Effector CD4-positive, alpha-beta T cell (primary cell): ENCODE measurements around the gene SLX4IP.

Experiments
- DNase-seq: peaks from one replicate; pipeline ENCODE4 v3.0.0-alpha.2; 2020

Gene SLX4IP

GRCh38 chr20:10554285-10554684 lies 119.2 kb downstream of the SLX4IP start:
- DNase-seq, result no peak

GRCh38 chr20:10555393-10555792 lies 120.3 kb downstream of the SLX4IP start:
- DNase-seq, result no peak

GRCh38 chr20:10555865-10556308 lies 120.8 kb downstream of the SLX4IP start:
- DNase-seq, result no peak

DNA sequence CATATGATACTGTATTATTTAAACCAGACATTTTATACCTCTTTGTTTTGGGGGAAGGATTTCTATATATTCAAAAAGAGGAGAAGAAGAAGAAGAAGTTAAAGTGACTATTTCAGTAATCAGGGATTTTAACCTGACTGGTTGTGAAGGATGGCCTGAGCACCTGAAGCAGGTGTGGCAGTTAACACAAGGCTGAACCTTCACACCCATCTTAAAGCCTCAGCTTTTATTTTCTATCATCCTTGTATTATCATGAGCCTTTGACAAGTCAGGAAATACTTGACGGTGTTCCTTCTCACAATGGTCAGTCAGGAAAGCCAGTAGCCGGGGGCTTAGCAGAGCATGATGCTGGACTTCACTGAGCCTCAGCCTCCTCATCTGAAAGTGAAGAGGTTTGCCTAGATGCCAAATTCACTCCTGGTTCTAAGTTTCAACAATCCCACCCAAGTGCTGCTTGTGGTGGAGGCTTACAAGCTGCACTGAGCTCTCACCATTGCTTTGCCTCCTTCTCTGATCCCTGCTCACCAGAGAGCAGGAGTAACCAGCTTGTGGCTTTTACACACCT lies 121.5 kb downstream of the SLX4IP start:
- no peak for DNase-seq

GRCh38 chr20:10557685-10558084 lies 122.6 kb downstream of the SLX4IP start:
- DNase-seq, result no peak

DNA sequence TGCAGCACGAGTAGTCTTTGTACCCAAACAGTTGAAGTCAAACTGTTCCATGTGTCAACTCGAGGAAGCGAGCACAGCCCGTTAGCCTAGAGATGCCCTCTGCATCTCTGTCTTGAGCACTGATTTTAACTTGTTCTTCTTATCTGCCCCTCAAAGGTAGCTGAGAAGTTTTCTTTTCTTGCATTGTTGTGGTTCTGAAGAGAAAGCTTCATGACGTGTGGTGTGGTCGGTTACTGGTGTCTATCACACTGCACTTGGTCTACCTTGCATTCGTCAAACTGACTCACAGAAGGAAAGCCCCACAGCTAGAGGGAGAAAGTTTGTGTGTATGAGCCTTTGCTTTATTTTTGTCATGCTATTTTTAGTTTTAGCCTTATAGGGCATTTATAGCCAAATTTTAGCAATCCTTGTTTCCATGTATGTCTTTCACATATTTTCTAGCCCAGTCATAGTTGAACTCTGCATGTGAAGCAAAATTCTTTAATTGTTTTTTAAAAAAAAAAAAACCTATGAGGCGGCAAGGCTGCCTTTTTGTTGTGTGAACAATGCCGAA lies 123.6 kb downstream of the SLX4IP start:
- DNase-seq, result no peak

DNA sequence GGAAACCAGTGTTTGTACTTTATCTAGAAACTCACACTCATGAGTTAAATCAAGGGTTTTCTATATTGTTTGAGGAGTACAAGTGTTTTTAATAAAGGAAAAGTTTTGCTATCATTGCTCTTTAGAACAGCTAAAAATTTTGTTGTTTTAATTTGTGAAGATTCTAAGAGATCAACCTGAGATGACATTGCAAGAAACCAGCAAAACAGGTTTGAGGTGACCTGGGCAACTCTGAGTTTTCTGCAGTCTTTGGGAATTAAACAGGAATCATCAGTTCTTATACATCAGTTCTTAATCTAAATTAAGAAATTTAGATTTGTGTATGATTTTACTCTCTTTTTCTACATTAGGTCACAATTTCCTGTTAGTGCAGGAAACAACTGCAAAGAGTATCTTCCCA lies 124.2 kb downstream of the SLX4IP start:
- no peak for DNase-seq

DNA sequence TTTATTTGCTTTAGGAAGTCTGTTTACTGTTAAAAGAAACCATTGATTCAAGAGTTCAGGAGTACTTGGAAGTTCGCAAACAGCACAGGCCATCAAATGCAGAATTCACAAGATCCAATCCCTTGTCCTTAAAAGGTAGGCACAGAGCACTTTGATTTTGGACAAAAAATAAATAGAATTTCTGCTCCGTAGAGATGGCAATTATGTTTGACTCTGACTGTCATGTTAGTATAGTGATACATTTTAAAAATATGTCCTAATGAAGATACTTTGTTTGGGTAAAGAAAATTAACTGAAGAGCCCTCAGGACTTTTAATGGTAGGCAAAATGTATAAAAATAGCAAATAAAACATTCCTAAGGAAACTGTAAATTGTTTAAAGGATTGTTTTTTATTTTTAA lies 125.6 kb downstream of the SLX4IP start:
- DNase-seq, result no peak

DNA sequence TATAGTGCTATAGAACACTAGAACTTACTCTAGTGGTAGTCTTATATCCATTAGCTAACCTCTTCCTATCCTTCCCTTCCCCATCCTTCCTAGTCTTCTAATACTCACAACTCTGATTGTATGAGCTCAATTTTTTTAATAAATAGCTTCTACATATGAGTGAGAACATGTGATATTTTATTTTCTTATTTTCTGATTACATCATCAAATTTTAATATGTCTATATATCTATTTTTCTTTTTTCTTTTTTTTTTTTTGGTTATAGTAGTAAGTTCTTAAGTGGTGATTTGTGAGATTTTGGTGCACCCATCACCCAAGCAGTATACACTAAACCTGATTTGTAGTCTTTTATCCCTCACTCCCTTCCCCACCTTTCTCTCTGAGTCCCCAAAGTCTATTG lies 126.2 kb downstream of the SLX4IP start:
- DNase-seq, result no peak

DNA sequence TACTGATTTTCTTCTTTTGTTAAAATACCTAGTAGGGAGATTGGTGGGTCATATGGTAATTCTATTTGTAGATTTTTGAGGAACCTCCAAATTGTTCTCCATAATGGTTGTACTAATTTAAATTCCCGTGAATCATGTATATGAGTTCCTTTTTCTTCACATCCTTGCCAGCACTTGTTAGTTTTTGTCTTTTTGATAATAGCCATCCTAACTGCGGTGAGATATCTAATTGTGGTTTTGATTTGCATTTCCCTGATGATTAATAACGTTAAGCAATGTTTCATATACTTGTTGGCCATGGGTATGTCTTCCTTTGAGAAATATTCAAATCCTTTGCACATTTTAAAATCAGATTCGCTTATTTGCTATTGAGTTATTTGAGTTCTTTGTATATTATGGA lies 127.8 kb downstream of the SLX4IP start:
- no peak for DNase-seq

DNA sequence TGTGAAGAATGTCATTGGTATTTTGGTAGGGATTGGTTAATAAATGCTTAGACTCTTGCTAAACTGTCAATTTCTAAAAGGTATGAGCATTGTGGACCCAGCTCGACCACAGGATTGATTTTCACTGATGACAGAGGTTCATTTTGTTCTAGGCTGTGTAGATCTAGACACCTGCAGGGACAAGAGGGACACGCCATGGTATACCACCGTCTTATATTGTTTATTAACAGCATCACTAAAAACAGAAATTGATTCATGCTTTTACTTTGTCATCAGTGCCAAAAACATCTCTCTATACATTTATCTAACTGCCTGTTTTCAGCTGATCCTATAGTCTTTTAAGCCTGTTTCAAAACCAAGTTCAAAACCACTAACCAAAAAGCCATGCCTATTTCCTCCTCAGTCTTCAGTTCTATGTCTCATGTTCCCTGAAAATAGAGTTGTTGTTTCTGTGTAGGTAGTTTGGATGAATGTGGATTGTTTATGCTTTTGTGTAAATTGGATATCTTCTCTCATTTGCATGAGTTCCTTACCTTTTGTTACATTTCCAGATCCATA lies 128.9 kb downstream of the SLX4IP start:
- no peak for DNase-seq

GRCh38 chr20:10565191-10565921 lies 130.3 kb downstream of the SLX4IP start:
- no peak for DNase-seq

DNA sequence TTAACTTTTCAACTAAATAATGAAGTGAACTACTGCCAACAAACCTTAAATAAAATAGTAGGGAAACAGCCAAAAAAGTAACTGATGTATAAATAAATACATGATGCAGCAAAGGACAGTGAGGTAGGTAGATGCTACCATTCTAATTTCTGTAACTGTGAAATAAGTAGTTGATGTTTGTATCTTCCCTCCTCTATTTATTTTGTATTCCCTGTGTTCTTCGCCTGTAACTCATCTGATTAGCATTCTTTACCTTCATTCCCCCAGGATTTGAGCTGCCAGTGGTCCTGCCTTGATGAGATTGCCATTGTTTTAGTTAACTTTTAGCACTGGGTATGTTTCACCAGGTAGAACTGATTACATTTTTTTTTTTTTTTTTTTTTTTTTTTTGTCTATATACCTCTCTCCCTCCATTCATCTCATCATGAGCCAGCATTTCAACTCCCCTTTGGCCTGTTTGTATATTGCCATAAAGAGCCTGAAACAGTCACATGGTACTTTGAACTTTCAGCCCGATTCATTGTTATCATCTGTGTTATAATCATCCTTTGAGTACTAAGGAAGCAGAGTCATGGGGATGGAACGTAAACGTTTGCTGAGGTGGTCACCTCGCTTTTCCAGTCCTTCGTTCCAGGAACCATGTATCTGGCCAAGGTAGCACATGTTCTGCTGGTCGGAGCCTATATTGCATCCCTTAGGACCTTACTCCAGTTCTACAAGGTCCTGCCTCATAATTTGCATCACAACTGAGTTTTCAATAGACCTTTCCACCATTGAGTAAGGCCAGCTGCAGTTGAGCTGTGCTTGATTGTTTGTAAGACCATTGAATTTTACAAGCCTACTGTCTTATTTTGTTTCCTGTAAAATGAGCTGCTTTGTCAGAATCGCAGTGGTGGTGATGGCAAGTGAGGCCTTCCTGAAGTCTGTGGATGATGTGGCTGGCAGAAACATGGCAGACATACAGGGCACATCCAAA lies 131.1 kb downstream of the SLX4IP start:
- no peak for DNase-seq

GRCh38 chr20:10568032-10568431 lies 132.9 kb downstream of the SLX4IP start:
- no peak for DNase-seq

DNA sequence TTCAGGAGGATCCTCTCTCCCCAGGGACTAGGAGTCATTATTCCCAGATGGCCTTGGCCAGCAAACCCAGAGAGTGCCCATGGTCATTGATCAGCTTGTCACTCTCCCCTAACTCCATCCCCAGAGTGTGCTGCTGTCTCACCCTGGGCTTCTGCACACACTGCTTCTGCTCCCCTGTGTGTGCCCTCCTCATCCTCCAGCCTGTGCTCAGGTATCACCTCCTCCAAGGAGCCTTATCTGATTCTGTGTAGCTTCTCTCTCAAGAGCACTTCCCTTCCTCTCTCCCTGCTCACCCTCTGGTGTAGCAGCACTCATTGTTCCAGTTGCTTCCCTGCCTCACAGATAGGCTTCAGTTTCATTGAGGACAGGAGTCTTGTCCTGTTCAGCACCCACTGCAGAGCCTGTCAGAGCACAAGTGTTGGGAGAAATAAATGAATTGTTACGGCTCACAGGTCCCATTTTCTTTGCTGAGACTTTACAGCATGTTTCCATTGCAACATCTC lies 136.3 kb downstream of the SLX4IP start:
- no peak for DNase-seq

- DNase-seq, result no peak
Measured at GRCh38 chr20:10572853-10573252, 137.7 kb downstream of the SLX4IP start.

GRCh38 chr20:10573273-10573950 lies 138.3 kb downstream of the SLX4IP start:
- no peak for DNase-seq

DNA sequence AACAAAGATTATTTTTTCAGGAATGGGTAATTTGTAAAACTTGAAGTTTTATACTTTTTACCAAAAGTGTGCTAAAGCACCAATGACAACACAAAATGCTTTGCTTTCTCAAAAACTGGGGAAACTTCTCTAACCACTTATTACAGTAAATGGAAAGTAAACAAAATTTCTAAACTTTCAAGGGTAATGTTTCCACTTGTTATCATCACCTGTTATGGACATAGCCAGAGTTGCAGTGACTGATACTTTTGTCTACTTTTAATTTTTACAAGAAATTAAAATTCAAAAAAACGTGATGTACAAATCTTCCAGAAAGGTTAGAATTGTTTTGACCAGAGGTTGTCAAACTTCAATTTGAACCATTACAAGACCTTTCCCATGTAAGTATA lies 138.8 kb downstream of the SLX4IP start:
- no peak for DNase-seq

DNA sequence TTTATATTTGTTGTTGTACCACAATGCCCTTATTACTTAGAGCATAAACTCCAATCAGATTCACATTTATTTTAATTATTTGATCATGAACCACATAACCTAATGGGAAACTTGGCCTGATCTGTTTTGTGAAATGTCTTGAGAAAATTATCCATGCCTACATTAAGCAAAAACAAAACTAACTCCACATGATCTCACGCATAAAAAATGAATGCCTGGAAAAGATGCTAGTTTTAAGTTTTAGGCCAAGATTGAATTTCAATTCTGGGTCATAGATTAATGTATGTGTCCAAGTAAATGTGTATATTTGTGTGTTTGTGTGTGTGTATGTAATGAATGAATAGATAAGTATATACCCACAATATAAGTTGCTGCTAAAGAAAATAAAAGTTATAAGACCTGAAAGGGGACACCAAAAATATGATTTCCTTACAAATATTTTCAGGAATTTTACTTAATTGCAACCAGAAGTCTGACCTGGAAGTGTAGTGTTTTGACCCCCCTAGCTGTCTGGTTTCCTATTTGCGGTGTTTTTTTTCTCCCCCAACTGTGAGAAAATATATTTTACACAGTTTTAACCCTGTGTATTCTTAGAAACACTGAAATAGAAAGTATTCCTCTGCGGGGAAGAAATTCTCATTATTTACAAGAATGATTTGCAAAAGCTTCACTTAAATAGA lies 141.4 kb downstream of the SLX4IP start:
- DNase-seq, result no peak

DNA sequence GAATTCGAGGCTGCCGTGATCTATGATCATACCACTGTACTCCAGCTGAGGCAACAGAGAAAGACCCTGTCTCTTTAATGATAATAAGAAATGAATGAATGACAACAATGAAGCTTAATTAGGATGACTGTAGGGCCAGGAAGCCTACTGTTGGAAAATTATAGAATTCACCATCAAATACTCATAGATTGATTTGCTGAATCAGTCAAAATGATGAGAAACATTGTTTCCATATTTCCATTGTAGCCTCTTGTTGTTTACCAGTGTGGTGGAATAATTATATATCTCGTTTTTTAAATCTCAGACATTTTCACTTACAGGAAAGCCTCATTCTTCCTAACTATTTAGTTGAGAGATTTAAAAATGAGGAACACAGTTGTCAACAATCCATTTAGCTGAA lies 142.5 kb downstream of the SLX4IP start:
- DNase-seq, result no peak

DNA sequence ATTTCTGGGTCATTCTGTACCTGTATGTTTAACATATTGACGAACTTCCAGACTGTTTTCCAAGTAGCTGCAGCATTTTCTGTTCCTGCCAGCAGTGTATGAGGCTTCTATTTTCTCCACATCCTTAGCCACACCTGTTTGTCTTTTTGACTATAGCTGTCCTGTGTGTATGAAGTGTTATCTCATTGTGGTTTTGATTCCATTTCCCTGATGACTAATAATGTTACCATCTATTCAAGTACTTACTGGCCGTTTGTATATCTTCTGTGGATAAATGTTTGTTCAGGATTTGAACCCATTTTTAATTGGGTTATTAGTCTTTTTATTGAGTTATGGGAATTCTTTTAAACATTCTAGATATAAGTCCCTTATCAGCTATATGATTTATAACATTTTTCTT lies 143.5 kb downstream of the SLX4IP start:
- DNase-seq, result no peak

DNA sequence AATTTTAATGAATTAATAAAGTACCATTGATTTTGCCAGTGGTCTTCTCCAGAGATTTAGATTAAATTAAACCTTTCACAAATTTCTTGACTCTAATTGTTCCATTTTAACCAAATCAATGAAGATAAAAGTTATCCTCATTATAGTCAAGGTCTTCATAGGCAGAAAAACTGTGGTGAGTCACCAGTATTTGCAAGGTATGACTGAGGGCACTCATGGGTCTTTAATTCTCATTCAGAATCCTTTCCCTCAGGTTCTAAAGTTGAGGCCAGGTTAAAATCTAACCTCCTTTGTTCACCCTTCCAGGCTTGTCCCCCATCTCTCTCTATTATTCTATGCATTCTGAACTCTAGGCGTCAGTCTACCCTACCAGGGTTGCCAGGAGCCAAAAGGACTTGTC lies 144.8 kb downstream of the SLX4IP start:
- DNase-seq, result no peak
